Cardiac muscle cell (in vitro differentiated cells and primary cell): ENCODE results near the gene NFATC2. TPM values are rescaled to one million over a fixed set of nuclear protein-coding genes. Genes with fewer than 3 reads are reported as not detected.
A peak's percentile ranks its signal among the peaks of the same experiment; 100 is the strongest.
"Not testable (repeated sequence)": the region's sequence is repeated elsewhere in the genome, so short reads cannot be mapped to it uniquely, and the experiment has no call there.

ENCODE experiments used
- DNase-seq, 2 donors: peaks; one replicate each; pipeline versions ENCODE4 v3.0.0 to v3.0.0-alpha.2; 2010 to 2017; ENCODE audit warnings: low read depth in 1 of 2, low spot score in 1 of 2
- H3K27ac ChIP-seq: fragments of 200-600 bp; sonication (generic); 2 replicates; pipeline ENCODE4 v1.5.1; 2016
- H3K27me3 ChIP-seq: fragments of 200-600 bp; sonication (generic); 2 replicates; pipeline ENCODE4 v1.6.0; 2016; ENCODE audit warnings: control low read depth
- H3K36me3 ChIP-seq: fragments of 200-600 bp; sonication (generic); 2 replicates; pipeline ENCODE4 v1.5.1; 2016; ENCODE audit warnings: control low read depth
- H3K4me1 ChIP-seq: fragments of 200-600 bp; sonication (generic); 2 replicates; pipeline ENCODE4 v1.8.1; 2017; ENCODE audit warnings: low read depth, mild to moderate bottlenecking, mixed run types
- H3K4me3 ChIP-seq: fragments of 200-600 bp; sonication (generic); 2 replicates; pipeline ENCODE4 v1.5.1; 2016; ENCODE audit warnings: mild to moderate bottlenecking
- H3K9me3 ChIP-seq: fragments of 200-600 bp; sonication (generic); 2 replicates; pipeline ENCODE4 v1.5.1; 2017; ENCODE audit warnings: low read depth, mild to moderate bottlenecking, control low read depth
- polyA plus RNA-seq: library from polyadenylated mRNA; unstranded; fragments of >200 nt; fragmentation: Nextera tagmentation; extraction: Ambion mirVana; gene quantifications from 2 replicates; pipeline ENCODE4 v1.2.1, GENCODE V29; 2016
- total RNA-seq: library from RNA; depleted of rRNA; stranded (reverse); fragments of >200 nt; gene quantifications from 2 replicates; pipeline ENCODE4 v1.2.3, GENCODE V29; 2016
- TF ChIP-seq, protein P1 (sequence below): IDR thresholded peaks from 2 replicates; pipeline ENCODE4 v1.5.1; 2012; ENCODE audit warnings: low read depth, mild to moderate bottlenecking, low read length

NFATC2 gene
- total and polyA plus RNA-seq, 2 experiments from 2014 or later = 5.8 to 17.0 TPM

GRCh38 chr20:51463560-51463959 lies 79.0 kb downstream of the NFATC2 start:
- no peak for DNase-seq
- peaks cover 3% of the 10 kb centered on the region for H3K36me3 ChIP-seq
- H3K9me3 ChIP-seq = no peaks in the 10 kb centered on the region
- H3K27me3 ChIP-seq = no peaks in the 10 kb centered on the region
- H3K27ac ChIP-seq = no peak overlapping the region
- no peaks in the 10 kb centered on the region for H3K4me1 ChIP-seq
- H3K4me3 ChIP-seq = no peak overlapping the region
- TF ChIP-seq, protein P1, sequence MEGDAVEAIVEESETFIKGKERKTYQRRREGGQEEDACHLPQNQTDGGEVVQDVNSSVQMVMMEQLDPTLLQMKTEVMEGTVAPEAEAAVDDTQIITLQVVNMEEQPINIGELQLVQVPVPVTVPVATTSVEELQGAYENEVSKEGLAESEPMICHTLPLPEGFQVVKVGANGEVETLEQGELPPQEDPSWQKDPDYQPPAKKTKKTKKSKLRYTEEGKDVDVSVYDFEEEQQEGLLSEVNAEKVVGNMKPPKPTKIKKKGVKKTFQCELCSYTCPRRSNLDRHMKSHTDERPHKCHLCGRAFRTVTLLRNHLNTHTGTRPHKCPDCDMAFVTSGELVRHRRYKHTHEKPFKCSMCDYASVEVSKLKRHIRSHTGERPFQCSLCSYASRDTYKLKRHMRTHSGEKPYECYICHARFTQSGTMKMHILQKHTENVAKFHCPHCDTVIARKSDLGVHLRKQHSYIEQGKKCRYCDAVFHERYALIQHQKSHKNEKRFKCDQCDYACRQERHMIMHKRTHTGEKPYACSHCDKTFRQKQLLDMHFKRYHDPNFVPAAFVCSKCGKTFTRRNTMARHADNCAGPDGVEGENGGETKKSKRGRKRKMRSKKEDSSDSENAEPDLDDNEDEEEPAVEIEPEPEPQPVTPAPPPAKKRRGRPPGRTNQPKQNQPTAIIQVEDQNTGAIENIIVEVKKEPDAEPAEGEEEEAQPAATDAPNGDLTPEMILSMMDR = no peak

DNA sequence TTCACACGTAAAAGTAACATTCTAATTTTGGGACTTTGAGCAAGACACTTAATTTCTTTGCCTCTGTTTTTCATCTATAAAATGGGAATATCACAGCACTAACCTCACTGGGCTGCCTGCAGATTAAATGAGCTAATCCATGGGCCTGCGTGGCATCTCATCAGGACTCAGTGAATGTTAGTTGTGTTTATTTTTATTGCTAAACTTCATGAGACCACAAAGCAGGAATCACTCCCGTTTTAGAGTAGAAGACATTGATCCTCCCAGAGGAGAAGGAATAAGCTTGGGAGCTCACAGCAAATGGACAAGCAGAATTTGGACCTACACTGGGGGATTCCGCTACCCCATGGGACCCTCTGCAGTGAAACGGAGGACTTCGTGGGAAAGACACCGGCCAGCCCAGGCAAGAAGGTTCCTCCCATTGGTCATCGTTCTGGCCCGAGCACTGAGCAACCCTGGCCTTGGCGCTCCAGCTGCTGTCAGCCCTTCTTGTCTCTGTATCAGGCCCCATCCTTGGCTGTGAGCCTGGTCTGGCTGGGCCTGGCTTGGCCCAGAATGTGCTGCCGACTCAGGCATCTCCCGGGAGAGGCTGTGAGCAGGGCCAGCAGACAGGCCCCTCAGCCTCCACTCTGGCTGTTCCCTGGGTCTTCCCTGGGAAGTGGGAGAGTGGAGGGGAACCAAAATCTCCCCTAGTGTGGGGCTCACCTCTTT lies 79.8 kb downstream of the NFATC2 start:
- Histone ChIP-seq H3K9me3 (no peaks in the 10 kb centered on the region), H3K4me3 (no peak overlapping the region), H3K27ac (no peak overlapping the region), H3K4me1 (no peaks in the 10 kb centered on the region), H3K27me3 (no peaks in the 10 kb centered on the region), H3K36me3 (peaks cover 3% of the 10 kb centered on the region)
- TF ChIP-seq, protein P1 = no peak
- DNase-seq = peak in 1 of 2 donors; percentile 83

DNA sequence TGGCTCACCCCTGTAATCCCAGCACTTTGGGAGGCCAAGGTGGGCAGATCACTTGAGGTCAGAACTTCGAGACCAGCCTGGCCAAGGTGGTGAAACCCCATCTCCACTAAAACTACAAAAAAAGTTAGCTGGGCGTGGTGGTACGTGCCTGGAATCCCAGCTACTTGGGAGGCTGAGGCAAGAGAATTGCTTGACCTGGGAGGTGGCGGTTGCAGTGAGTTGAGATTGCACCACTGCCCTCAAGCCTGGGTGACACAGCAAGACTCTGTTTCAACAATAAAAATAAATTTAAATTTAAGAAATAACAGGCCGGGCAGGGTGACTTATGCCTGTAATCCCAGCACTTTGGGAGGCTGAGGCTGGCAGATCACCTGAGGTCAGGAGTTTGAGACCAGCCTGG lies 80.7 kb downstream of the NFATC2 start:
- not testable (repeated sequence) for DNase-seq, H3K27ac ChIP-seq

DNA sequence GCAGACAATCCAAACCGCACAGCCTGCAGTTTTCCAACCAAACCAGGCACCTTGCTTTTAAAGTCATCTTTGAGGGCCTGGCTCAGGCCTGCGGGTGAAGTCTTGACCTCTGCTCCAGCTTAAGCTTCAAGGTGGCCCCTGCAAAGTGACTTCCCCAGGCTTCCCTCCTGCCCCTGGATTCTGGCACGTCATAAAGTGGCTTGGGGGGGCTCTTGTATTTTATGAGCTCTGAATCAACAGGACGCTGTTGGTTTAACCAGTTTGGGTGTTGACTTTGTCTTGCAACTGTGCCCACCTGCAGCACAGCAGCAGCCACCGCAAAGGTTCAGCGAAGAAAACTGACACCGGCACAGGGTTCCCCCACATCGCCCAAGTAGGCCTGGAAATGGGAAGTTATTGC lies 81.2 kb downstream of the NFATC2 start:
- peak overlapping the region; percentile 16 for H3K27ac ChIP-seq
- peaks cover under 1% of the 10 kb centered on the region for H3K4me1 ChIP-seq
- peaks cover 3% of the 10 kb centered on the region for H3K36me3 ChIP-seq
- no peak overlapping the region for H3K4me3 ChIP-seq
- DNase-seq = no peak
- no peaks in the 10 kb centered on the region for H3K9me3 ChIP-seq
- no peaks in the 10 kb centered on the region for H3K27me3 ChIP-seq
- TF ChIP-seq, protein P1 = no peak

More for the DNA sequence above, 80.7 kb downstream of the NFATC2 start:
- not testable (repeated sequence) for H3K9me3 ChIP-seq, H3K4me1 ChIP-seq, H3K4me3 ChIP-seq, H3K36me3 ChIP-seq, H3K27me3 ChIP-seq

DNA sequence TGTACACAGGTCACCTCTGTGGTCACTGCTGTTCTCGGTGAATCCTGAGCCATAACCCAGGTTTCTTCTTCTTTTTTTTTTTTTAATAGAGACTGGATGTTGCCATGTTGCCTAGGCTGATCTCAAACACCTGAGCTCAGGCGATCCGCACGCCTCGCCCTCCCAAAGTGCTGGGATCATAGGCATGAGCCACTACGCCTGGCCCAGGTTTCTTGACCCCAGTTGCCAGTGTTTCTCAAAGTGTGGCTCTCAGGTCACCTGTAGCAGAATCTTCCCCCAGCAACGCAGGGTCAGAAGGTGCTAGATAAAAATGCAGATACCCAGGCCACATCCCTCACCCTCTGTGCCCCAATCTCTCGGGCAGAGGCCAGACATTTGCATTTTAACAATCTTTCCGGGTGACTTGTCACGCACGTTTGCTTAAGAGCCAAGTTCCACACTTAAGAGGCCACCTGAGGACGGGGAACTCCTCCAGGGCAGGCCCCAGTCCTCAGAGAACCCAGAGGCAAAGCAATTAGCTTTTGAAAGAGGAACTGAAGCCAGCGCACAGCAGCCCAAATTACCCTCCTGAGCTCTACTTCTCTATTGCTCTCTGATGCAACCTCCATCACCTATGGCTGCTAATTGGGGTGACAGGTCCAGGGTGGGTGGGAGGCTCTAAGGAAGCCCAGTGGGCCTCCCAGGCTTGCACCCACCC lies 81.8 kb downstream of the NFATC2 start:
- Histone ChIP-seq H3K4me1 (peaks cover 4% of the 10 kb centered on the region), H3K9me3 (no peaks in the 10 kb centered on the region), H3K36me3 (peaks cover 3% of the 10 kb centered on the region), H3K27ac (no peak overlapping the region), H3K4me3 (no peak overlapping the region), H3K27me3 (no peaks in the 10 kb centered on the region)
- no peak for DNase-seq
- TF ChIP-seq, protein P1 = no peak

DNA sequence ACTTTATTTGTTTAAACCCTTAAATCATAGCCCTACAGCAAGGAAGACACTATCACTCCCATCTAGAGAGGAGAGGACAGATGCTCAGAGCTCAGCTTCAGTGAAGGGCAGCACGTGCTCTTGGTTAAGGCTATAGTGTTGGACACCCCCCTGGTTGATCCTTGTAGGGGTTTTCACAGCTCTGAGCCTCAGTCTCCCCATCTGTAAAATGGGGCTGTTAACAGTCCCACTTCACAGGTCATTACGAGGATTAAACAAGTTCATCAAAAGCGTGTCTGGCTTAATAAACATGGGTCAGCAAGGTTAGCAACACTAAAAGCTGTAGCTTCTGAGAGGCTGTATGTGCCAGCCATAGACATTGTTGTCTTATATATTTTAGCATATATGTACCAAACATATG lies 82.4 kb downstream of the NFATC2 start:
- H3K27me3 ChIP-seq = no peaks in the 10 kb centered on the region
- H3K9me3 ChIP-seq = no peaks in the 10 kb centered on the region
- H3K27ac ChIP-seq = no peak overlapping the region
- H3K36me3 ChIP-seq = no peaks in the 10 kb centered on the region
- no peak overlapping the region for H3K4me3 ChIP-seq
- no peak for DNase-seq
- TF ChIP-seq, protein P1 = no peak
- H3K4me1 ChIP-seq = peaks cover 4% of the 10 kb centered on the region
